HG02642 (cell line): ENCODE results near the gene GPR176.
"Not testable (repeated sequence)": the region's sequence is repeated elsewhere in the genome, so short reads cannot be mapped to it uniquely, and the experiment has no call there.

Experiments
- ATAC-seq: cut with Tn5 transposase; IDR thresholded peaks from one replicate; pipeline ENCODE4 v1.9.1; 2021; ENCODE audit warnings: mild to moderate bottlenecking; ENCODE audit not compliant: unreplicated experiment, poor library complexity

The GPR176 gene

DNA sequence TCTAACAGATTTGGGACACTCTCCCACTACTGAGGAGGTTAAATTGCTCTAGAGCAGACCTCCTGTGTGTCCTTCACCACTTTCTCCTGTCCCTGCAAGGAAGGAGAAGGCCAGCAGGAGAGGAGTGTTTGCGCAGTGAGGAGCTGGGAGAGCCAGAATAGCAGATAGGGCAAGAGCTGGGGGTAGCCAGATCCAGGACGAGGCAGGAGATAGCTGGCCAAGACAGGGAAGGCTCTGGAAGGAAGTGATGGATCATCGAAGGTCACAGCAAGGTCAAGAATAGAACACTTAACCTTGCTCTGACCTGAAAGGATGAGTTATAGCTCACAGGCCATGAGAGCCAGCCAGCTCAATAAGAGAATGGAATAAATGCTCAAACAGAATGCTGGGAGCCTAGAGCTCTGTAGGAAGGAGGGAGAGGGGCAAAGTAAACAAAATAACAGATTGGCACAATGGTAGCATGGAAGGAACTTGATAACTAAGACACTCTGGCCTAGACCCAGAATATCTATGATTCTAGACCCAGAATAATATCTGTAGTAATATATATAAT lies 99.9 kb downstream of the GPR176 start:
- no peak for ATAC-seq

DNA sequence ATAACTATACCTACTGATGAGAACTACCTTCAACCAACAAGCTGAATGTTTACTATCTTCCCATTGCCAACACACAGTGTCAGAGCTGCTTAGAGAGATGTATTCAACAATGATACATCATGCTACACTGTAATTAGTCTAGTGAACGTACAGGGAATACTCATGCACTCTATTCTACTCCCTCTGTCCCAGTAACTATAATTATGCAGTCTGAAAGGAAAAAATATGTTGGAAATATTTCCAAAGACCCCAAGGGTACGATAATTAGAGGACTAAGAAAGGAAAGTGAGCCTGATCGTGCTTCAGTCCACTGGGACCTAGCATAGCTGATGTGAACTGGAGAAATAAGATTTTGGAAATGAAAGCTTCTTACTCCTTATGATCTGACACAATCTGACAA lies 100.5 kb downstream of the GPR176 start:
- no peak for ATAC-seq

DNA sequence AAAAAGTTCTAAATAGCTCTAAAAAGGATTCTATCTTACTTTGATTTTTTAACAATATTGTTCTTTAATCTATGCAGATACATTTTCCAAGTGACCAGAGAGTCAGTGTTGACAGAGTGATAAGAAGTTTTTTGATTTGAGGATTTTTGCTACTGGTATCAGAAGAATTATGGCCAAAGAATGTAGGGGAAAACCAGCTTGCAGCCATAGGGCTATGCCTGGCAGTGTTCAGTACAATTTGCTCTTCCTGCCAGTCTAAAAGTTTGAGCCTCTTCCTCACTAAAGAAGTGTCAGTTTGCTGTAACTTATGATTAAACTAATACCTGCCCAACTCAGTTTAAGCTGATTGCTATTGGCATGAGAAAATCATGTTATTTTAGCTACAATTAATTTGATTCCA lies 102.2 kb downstream of the GPR176 start:
- no peak for ATAC-seq

GRCh38 chr15:39814489-39814888 lies 105.6 kb downstream of the GPR176 start:
- no peak for ATAC-seq

DNA sequence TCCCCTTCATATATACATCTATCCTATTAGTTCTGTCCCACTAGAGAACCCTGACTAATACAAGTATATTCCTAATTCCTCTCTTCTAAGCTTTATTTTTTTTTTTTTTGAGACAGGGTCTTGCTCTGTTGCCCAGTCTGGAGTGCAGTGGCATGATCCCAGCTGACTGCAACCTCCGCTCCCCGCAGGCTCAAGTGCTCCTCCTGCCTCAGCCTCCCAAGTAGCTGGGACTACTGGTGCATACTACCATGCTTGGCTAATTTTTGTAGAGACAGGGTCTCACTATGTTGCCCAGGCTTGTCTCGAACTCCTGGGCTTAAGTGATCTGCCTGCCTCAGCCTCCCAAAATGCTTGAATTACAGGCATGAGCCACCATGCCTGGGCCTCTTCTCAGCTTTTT lies 107.4 kb downstream of the GPR176 start:
- ATAC-seq: not testable (repeated sequence)

DNA sequence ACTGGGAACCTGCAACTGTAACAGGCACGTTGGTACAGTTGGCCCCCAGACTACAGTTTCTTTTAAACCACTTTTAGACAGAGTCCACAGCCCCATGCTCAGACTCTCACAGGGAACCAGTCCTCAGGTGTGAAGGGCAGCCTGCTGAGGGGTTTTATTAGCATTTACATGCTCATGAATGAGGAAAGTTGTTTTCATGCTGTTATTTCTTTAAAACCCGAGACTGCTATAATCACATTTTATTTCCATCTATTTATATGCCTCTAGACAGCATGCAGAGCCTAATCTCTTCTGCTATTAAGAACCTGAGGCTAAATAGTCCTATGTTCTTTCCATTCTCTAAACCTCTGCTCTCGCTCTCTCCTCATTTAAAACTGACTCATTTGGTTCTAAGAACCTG lies 111.2 kb downstream of the GPR176 start:
- no peak for ATAC-seq

DNA sequence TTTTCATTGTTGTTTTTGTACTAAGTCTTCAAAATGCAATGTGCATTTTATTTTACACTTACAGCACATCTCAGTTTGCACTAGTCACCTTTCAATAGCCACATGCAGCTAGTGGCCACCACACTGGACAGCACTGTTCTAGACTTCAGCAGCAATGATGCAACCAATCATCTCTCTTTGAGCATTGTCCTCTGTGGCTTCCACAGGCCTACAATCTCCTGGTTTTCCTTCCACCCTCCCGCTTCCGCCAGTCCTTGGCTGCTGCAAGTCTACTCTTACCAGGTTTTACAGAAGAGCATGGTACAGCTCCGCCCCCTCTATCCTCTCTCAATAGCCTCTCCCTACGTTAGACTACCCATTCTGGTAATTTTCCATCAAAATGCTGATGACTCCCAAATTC lies 112.3 kb downstream of the GPR176 start:
- no peak for ATAC-seq

- ATAC-seq: no peak
Observed at GRCh38 chr15:39804026-39804425, 116.0 kb downstream of the GPR176 start.

- no peak for ATAC-seq
Observed at GRCh38 chr15:39803016-39803415, 117.0 kb downstream of the GPR176 start.

DNA sequence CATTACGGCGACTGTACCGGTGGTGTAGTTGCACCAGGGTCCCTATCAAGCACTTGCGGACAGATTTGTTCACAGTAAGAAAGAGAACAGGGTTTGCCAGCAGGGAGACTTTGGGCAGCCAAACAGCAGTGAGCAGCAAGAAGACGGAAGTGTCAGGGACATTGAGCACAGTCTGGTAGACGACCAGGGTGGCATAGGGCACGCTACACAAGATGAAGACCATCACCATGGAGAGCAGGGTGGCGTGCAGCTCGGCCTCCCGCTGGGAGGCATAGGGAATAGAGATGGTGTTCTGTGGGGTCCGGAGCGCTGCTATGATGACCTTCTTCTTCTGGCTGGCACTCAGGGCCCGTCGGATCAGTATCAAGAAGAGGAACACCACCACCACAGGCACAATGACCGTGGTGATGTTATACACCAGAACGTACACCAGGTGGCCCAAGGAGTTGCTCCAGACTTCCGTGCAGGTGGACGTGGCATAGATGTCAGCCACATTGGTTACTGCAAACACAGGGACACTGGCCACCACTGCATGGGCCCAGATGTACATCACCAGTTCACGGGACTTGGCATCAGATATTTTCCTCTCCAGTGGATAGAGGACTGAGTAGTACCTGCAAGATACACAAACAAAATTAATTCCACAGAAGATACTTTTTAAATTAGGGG lies 118.3 kb downstream of the GPR176 start:
- ATAC-seq: peak; percentile 61

GRCh38 chr15:39799552-39800011 lies 120.5 kb downstream of the GPR176 start:
- no peak for ATAC-seq

DNA sequence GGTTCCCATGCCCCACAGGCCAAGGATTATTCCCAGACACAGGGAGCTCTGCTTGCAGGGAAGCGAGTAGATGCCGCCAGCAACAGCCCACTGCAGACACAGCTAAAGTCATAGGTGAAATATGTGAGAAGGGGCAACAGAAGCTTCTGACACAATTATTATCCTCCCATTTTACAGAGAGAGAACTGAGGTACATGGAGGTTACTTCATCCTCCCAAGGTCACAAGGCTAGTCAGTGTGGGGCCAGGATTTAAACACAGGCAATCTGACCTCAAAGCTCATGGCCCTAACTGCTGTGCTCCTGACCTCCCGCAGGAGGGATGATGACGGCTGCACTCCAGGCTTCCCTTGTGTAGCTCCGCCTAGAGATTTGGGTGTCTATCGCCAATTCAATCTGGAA lies 121.7 kb downstream of the GPR176 start:
- ATAC-seq: no peak

DNA sequence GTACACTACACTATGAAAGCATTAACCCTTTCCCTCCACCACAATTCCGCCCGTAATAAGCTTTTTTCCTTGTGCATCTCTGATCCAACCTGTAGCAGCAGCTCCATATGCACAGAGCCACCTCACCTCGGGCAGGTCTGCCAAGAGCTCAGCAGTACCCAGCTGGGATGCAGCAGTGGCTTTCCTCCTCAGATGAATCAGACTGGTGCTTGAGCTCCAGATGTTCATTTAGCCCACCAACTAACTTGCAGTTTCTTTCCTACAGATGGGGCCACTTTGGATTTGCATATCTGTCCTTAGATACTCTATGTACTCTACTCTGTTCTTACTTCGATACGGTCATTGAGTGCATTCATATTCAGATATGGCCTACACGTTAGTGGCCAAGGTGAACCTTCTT lies 122.7 kb downstream of the GPR176 start:
- no peak for ATAC-seq

DNA sequence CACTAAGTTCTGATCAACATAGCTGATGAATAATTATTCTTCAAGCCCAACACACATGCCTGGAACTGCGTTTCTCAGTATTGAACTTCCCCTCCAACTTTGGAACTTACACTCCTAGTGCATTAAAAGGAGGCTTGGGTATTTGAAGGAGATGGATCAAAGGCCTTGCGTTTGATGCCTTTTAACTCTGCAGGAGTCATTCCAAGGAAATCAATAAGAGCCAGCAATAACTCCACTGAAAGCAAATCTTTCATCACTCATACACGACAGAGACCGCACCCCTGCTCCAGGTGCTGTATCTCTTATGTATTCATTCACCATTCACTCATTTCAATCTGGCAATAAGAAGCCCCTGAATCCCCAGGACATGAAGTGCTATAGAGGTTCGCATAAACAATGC lies 123.5 kb downstream of the GPR176 start:
- no peak for ATAC-seq

- no peak for ATAC-seq
Observed at GRCh38 chr15:39795486-39795885, 124.6 kb downstream of the GPR176 start.

- ATAC-seq: no peak
Observed at GRCh38 chr15:39794954-39795353, 125.1 kb downstream of the GPR176 start.

DNA sequence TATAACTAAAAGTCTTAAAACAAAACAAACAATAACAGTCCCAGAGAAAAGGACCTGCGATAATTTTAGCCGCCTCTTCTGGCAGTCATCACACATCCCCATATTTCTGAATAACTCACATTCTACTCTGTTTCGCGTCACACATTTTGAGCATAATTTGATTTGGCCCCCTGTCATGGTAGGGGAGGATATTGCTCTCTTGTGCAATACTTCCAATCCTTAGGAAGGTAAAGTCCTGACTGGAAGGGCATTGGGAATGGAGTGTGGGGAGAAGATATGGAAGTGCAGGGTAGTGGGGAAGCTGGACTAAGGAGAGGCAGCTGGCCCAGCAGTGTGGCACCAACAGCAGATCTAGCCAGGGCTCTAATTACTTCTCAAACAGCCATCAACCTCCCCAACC lies 126.1 kb downstream of the GPR176 start:
- no peak for ATAC-seq

- no peak for ATAC-seq
Observed at GRCh38 chr15:39792844-39793335, 127.2 kb downstream of the GPR176 start.

- ATAC-seq: no peak
Observed at GRCh38 chr15:39792025-39792843, 127.8 kb downstream of the GPR176 start.

- no peak for ATAC-seq
Observed at GRCh38 chr15:39789736-39790135, 130.3 kb downstream of the GPR176 start.

GRCh38 chr15:39788800-39789565 lies 131.1 kb downstream of the GPR176 start:
- no peak for ATAC-seq
